H1 (cell line): ENCODE results near the gene SLC6A2. TPM values are rescaled to one million over a fixed set of nuclear protein-coding genes. Genes with fewer than 3 reads are reported as not detected.

Experiments used
- CTCF ChIA-PET: fragments of 300-600 bp; sonication (Branson Sonifier 250); formaldehyde crosslinking; loops from one replicate; lab custom pipeline; 2021; ENCODE audit not compliant: partially characterized antibody; lab: Charles Lee
- POLR2A ChIA-PET: fragments of 300-600 bp; sonication (Branson Sonifier 250); formaldehyde crosslinking; loops from one replicate; lab custom pipeline; 2021; ENCODE audit warnings: inconsistent platforms; ENCODE audit not compliant: partially characterized antibody; lab: Charles Lee
- DNase-seq, 2 experiments: peaks; one replicate each; pipeline versions ENCODE4 v3.0.0 to v3.0.0-alpha.2; 2010 to 2022; ENCODE audit warnings: low spot score in 2 of 2, low read depth in 1 of 2, mixed read lengths in 1 of 2
- FAIRE-seq: peaks from 2 replicates; lab custom pipeline; 2011; peaks lifted over from hg19 to GRCh38; lab: Jason Lieb, UNC
- H2AFZ ChIP-seq: 2 replicates; pipeline ENCODE4 v1.8.1; 2012; ENCODE audit warnings: low read length, inconsistent platforms
- H2AK5ac ChIP-seq: 2 replicates; pipeline ENCODE4 v1.6.1; 2013; ENCODE audit warnings: low read depth, low read length
- H2BK120ac ChIP-seq: replicated peaks from 2 replicates; pipeline ENCODE3; 2013; ENCODE audit warnings: low read depth, low read length, inconsistent platforms
- H2BK12ac ChIP-seq: 2 replicates; pipeline ENCODE4 v1.6.1; 2013; ENCODE audit warnings: low read depth, low read length
- H2BK15ac ChIP-seq: 2 replicates; pipeline ENCODE4 v1.6.1; 2013; ENCODE audit warnings: low read length
- H2BK20ac ChIP-seq: 2 replicates; pipeline ENCODE4 v1.6.1; 2013; ENCODE audit warnings: low read length
- H2BK5ac ChIP-seq: 2 replicates; pipeline ENCODE4 v1.6.1; 2013; ENCODE audit warnings: low read depth, low read length
- H3K14ac ChIP-seq: 2 replicates; pipeline ENCODE4 v1.6.1; 2013; ENCODE audit warnings: inconsistent platforms; ENCODE audit not compliant: insufficient read length
- H3K18ac ChIP-seq: 2 replicates; pipeline ENCODE4 v1.6.1; 2013; ENCODE audit warnings: low read length; ENCODE audit errors: extremely low read depth
- H3K23ac ChIP-seq: 2 replicates; pipeline ENCODE4 v1.6.1; 2013; ENCODE audit warnings: inconsistent platforms; ENCODE audit not compliant: insufficient read length
- H3K23me2 ChIP-seq: 2 replicates; pipeline ENCODE4 v1.6.1; 2013; ENCODE audit warnings: low read depth, low read length
- H3K27ac ChIP-seq: 2 replicates; pipeline ENCODE4 v1.6.1; 2011; ENCODE audit warnings: low read depth, low read length, inconsistent platforms
- H3K27me3 ChIP-seq, 4 experiments: replicated peaks in 1 of 4; 1 replicate in 1 of 4; 2 replicates in 3 of 4; pipeline versions ENCODE4 v1.6.1 to v1.8.1; 2011 to 2013; ENCODE audit warnings: low read length in 3 of 4, mild to moderate bottlenecking in 3 of 4, inconsistent platforms in 2 of 4, mixed read lengths in 2 of 4, moderate library complexity in 1 of 4; ENCODE audit not compliant: control insufficient read depth in 3 of 4, insufficient read depth in 3 of 4; ENCODE audit errors: extremely low read depth in 1 of 4
- H3K36me3 ChIP-seq, 4 experiments: 2 replicates each; pipeline versions ENCODE4 v1.6.1 to v1.8.1; 2011 to 2013; ENCODE audit warnings: mild to moderate bottlenecking in 4 of 4, low read length in 3 of 4, moderate library complexity in 2 of 4, control low read depth in 1 of 4, inconsistent platforms in 1 of 4; ENCODE audit not compliant: insufficient read depth in 4 of 4, control insufficient read depth in 2 of 4
- H3K4ac ChIP-seq: replicated peaks from 2 replicates; pipeline ENCODE3; 2013; ENCODE audit warnings: low read length, low read depth, mixed read lengths, inconsistent platforms; ENCODE audit not compliant: insufficient read length
- H3K4me1 ChIP-seq, 4 experiments: replicated peaks in 1 of 4; 1 replicate in 1 of 4; 2 replicates in 3 of 4; pipeline versions ENCODE4 v1.6.1 to v1.8.1; 2011 to 2013; ENCODE audit warnings: low read length in 3 of 4, inconsistent platforms in 2 of 4, mixed read lengths in 1 of 4; ENCODE audit not compliant: insufficient read depth in 4 of 4, control insufficient read depth in 3 of 4
- H3K4me2 ChIP-seq, 2 experiments: 2 replicates each; pipeline versions ENCODE4 v1.6.1 to v1.8.1; 2011 to 2013; ENCODE audit warnings: low read depth in 2 of 2, low read length in 2 of 2, control low read depth in 1 of 2, inconsistent platforms in 1 of 2, mild to moderate bottlenecking in 1 of 2; ENCODE audit not compliant: insufficient read depth in 1 of 2
- H3K4me3 ChIP-seq, 4 experiments: fragments of 200-600, 300-600 bp in 1 of 4; sonication (generic), shearing (Covaris generic), sonication (Bioruptor Twin) in 1 of 4; 2 replicates each; pipeline versions ENCODE4 v1.5.1 to v1.8.1; 2011 to 2016; ENCODE audit warnings: low read length in 4 of 4, low read depth in 3 of 4, control low read depth in 2 of 4, inconsistent platforms in 2 of 4, mild to moderate bottlenecking in 2 of 4, mixed read lengths in 1 of 4, moderate library complexity in 1 of 4; ENCODE audit not compliant: insufficient read depth in 2 of 4; ENCODE audit errors: extremely low read depth in 1 of 4
- H3K56ac ChIP-seq: replicated peaks from 2 replicates; pipeline ENCODE3; 2013; ENCODE audit warnings: low read depth, mild to moderate bottlenecking, mixed read lengths, low read length, inconsistent platforms; ENCODE audit not compliant: insufficient read length
- H3K79me1 ChIP-seq: 2 replicates; pipeline ENCODE4 v1.6.1; 2013; ENCODE audit warnings: low read depth, low read length, control low read depth
- H3K79me2 ChIP-seq, 2 experiments: 2 replicates each; pipeline versions ENCODE4 v1.6.1 to v1.8.1; 2012 to 2013; ENCODE audit warnings: low read length in 2 of 2, mild to moderate bottlenecking in 2 of 2, inconsistent platforms in 1 of 2; ENCODE audit not compliant: insufficient read depth in 2 of 2, control insufficient read depth in 1 of 2
- H3K9ac ChIP-seq, 4 experiments: replicated peaks in 1 of 4; 1 replicate in 1 of 4; 2 replicates in 3 of 4; pipeline versions ENCODE4 v1.6.1 to v1.8.1; 2011 to 2013; ENCODE audit warnings: low read depth in 3 of 4, low read length in 3 of 4, control low read depth in 2 of 4, mild to moderate bottlenecking in 2 of 4, moderate library complexity in 2 of 4, inconsistent platforms in 1 of 4; ENCODE audit errors: extremely low read depth in 1 of 4
- H3K9me3 ChIP-seq, 2 experiments: 2 replicates each; pipeline versions ENCODE4 v1.6.1 to v1.8.1; 2012 to 2013; ENCODE audit warnings: mild to moderate bottlenecking in 2 of 2, moderate library complexity in 2 of 2, control low read depth in 1 of 2, inconsistent platforms in 1 of 2, low read depth in 1 of 2, low read length in 1 of 2, mixed read lengths in 1 of 2; ENCODE audit not compliant: insufficient read depth in 2 of 2
- H4K20me1 ChIP-seq, 2 experiments: replicated peaks in 1 of 2; 2 replicates each; pipeline versions ENCODE3 to v1.8.1; 2011 to 2013; ENCODE audit warnings: inconsistent platforms in 2 of 2, low read length in 2 of 2, mild to moderate bottlenecking in 1 of 2; ENCODE audit not compliant: insufficient read depth in 2 of 2, control insufficient read depth in 1 of 2
- H4K5ac ChIP-seq: 2 replicates; pipeline ENCODE4 v1.6.1; 2013; ENCODE audit warnings: low read length, low read depth, mixed read lengths, inconsistent platforms; ENCODE audit not compliant: insufficient read length
- H4K8ac ChIP-seq: 2 replicates; pipeline ENCODE4 v1.8.0; 2013; ENCODE audit warnings: mild to moderate bottlenecking, moderate library complexity, low read length, inconsistent platforms; ENCODE audit not compliant: insufficient read depth; ENCODE audit errors: extremely low read depth
- H4K91ac ChIP-seq: replicated peaks from 2 replicates; pipeline ENCODE3; 2013; ENCODE audit warnings: low read length, mixed read lengths, inconsistent platforms; ENCODE audit not compliant: insufficient read length
- SIRT6 ChIP-seq: IDR thresholded peaks from one replicate; pipeline ENCODE4 v1.7.1; 2012; ENCODE audit warnings: low read length, inconsistent platforms
- SP2 ChIP-seq: IDR thresholded peaks from 2 replicates; pipeline ENCODE4 v1.6.1; 2012; ENCODE audit warnings: mild to moderate bottlenecking, low read length, inconsistent platforms
- WGBS, 2 experiments: shearing (Covaris generic) in 1 of 2; methylation state at CpG; one replicate each; pipeline versions ENCODE4 v1.1.6 to v1.1.7; 2013 to 2015; ENCODE audit warnings: low lambda C conversion rate in 2 of 2, mixed read lengths in 2 of 2, inconsistent platforms in 1 of 2, low coverage in 1 of 2, missing lambda C conversion rate in 1 of 2; ENCODE audit not compliant: insufficient replicate concordance in 2 of 2, insufficient coverage in 1 of 2, insufficient read length in 1 of 2; ENCODE audit errors: extremely low coverage in 1 of 2, missing lambda C conversion rate in 1 of 2; 5-methylcytosine and 5-hydroxymethylcytosine counted together
- polyA plus RNA-seq, 7 experiments: library from polyadenylated mRNA; depleted of rRNA in 3 of 7; stranded (reverse) in 5 of 7; unstranded in 2 of 7; fragments of >200 nt in 5 of 7; fragments of 200-250 nt in 2 of 7; gene quantifications; 1 replicate in 5 of 7; 2 replicates in 1 of 7; 4 replicates in 1 of 7; pipeline versions ENCODE4 v1.2.1 to v1.2.3, GENCODE V29; 2011 to 2013; ENCODE audit warnings: missing spikeins in 2 of 7, mixed read lengths in 2 of 7
- total RNA-seq: library from RNA; stranded (reverse); fragmentation: NEBNext Ultra II Directional; extraction: Animal tissue kit (Norgen Biotek cat#: 25700); gene quantifications from 2 replicates; pipeline ENCODE4 v1.2.1, GENCODE V29; 2021

Gene SLC6A2
- total and polyA plus RNA-seq, 2 of the 8 experiments (the other 6 are each of a cell fraction or from before 2014, with no cell fraction given): 0.35 TPM; not detected in 1

- WGBS, 2 experiments: 98% methylated on average over 4 of the region's 4 CpGs; no CpG with 5 or more reads in 1 of the 2 experiments
- Histone ChIP-seq H3K4me1 (no peaks in the 10 kb centered on the region), H3K23me2 (no peaks in the 10 kb centered on the region), H2AFZ (no peak overlapping the region), H3K23ac (no peak overlapping the region), H3K4ac (no peak overlapping the region), H3K27me3 (no peaks in the 10 kb centered on the region), H2BK15ac (no peak overlapping the region), H3K14ac (no peak overlapping the region), H2BK12ac (no peak overlapping the region), H3K9ac (no peak overlapping the region), H3K4me3 (no peak overlapping the region), H3K4me2 (no peak overlapping the region), H2BK5ac (no peak overlapping the region), H3K27ac (no peak overlapping the region), H3K79me1 (no peaks in the 10 kb centered on the region), H3K9me3 (peaks cover 3 to 6% of the 10 kb centered on the region in 2 experiments; a peak in 1 of 4 replicates), H4K20me1 (no peaks in the 10 kb centered on the region), H4K5ac (no peak overlapping the region), H3K56ac (no peak overlapping the region), H3K18ac (no peak overlapping the region), H3K36me3 (no peaks in the 10 kb centered on the region), H2BK20ac (no peak overlapping the region), H3K79me2 (no peaks in the 10 kb centered on the region), H2BK120ac (no peak overlapping the region), H2AK5ac (no peak overlapping the region), H4K8ac (no peak overlapping the region), H4K91ac (no peak overlapping the region)
- TF ChIP-seq SIRT6 (no peak), SP2 (no peak)
- DNase-seq (no peak), FAIRE-seq (no peak)
- POLR2A ChIA-PET: no interaction called here
- CTCF ChIA-PET: no interaction called here
These were observed 92.0 kb downstream of the SLC6A2 start for GRCh38 chr16:55747785-55748184.
